Neutrophil (primary cell): ENCODE results near the gene ARHGAP8.

ENCODE experiments used
- H3K27ac ChIP-seq: fragments of 200-600 bp; sonication (generic); 2 replicates; pipeline ENCODE4 v1.5.1; 2016; ENCODE audit warnings: mild to moderate bottlenecking, moderate library complexity
- H3K27me3 ChIP-seq: fragments of 200-600 bp; sonication (generic); 2 replicates; pipeline ENCODE4 v1.6.0; 2016; ENCODE audit warnings: mild to moderate bottlenecking
- H3K36me3 ChIP-seq: fragments of 200-600 bp; sonication (generic); 2 replicates; pipeline ENCODE4 v1.5.1; 2017
- H3K4me1 ChIP-seq, 2 experiments: fragments of 200-600 bp in 1 of 2; sonication (generic) in 1 of 2; 1 replicate in 1 of 2; 2 replicates in 1 of 2; pipeline versions ENCODE4 v1.5.1 to v1.6.1; 2013 to 2016; ENCODE audit warnings: low read depth in 1 of 2, low read length in 1 of 2, mild to moderate bottlenecking in 1 of 2, moderate library complexity in 1 of 2; ENCODE audit not compliant: control insufficient read depth in 1 of 2, insufficient read depth in 1 of 2
- H3K4me3 ChIP-seq, 2 experiments: fragments of 200-600 bp in 1 of 2; sonication (generic) in 1 of 2; 1 replicate in 1 of 2; 2 replicates in 1 of 2; pipeline ENCODE4 v1.5.1; 2013 to 2016; ENCODE audit warnings: low read depth in 1 of 2, low read length in 1 of 2, mild to moderate bottlenecking in 1 of 2, moderate library complexity in 1 of 2
- H3K9me3 ChIP-seq: fragments of 200-600 bp; sonication (generic); 2 replicates; pipeline ENCODE4 v1.5.1; 2016
- TF ChIP-seq, protein P1 (sequence below): fragments of 200-600 bp; sonication (generic); IDR thresholded peaks from 2 replicates; pipeline ENCODE4 v1.5.1; 2016; ENCODE audit warnings: antibody characterized with exemption

Gene ARHGAP8

DNA sequence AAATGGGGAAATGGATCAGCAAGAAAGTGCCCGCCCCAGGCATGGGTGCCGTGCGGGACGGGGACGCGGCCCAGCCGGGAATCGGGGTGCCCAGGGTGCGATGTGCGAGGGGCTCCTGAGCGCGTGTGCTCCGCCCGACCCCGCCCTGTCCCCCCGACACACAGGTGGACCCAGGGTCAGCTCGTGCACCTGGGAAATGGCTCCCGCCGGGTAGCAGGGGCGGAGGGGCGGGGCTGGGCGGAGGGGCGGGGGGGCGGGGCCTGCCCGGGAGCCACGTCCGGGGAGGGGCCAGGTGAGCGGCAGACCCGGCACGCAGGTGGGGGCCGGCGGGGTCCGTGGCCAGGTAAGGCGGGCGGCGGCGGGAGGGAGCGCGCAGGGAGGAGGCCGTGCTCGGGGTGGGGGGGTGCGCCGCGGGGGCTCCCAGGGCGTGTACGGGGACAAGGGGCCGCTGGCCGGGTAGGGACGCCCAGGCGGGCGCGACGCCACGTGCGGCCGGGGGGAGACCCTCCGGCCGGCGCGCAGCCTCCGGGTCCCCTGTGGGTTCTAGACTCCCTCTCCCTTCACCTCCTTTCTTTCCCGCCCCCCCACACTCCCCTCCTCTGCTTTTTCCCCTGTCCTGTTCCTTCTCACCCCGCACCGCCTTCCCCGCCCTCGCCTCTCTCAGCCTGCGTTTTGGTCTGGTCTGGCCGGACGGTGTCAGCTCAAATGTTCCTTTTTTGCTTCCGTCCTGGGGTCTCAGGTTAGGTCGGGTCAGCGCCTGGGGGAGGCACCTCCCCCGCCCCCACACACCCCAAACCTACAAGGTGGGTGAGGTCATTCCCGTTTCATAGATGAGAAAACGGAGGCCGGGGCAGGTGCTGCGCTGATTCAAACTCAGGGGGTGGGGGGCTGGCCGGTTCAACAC lies at the start of gene ARHGAP8:
ARHGAP8 (plus strand) TSS at position 291 of the 904 bp plus-strand sequence. CDS start 33,953 bp downstream, outside the sequence.
- Histone ChIP-seq H3K36me3 (no peaks in the 10 kb centered on the region), H3K9me3 (no peaks in the 10 kb centered on the region), H3K4me3 (no peak within 1 kb of the TSS), H3K27me3 (peaks cover 80% of the 10 kb centered on the region), H3K4me1 (no peaks in the 10 kb centered on the region), H3K27ac (no peak within 1 kb of the TSS)
- TF ChIP-seq, protein P1, sequence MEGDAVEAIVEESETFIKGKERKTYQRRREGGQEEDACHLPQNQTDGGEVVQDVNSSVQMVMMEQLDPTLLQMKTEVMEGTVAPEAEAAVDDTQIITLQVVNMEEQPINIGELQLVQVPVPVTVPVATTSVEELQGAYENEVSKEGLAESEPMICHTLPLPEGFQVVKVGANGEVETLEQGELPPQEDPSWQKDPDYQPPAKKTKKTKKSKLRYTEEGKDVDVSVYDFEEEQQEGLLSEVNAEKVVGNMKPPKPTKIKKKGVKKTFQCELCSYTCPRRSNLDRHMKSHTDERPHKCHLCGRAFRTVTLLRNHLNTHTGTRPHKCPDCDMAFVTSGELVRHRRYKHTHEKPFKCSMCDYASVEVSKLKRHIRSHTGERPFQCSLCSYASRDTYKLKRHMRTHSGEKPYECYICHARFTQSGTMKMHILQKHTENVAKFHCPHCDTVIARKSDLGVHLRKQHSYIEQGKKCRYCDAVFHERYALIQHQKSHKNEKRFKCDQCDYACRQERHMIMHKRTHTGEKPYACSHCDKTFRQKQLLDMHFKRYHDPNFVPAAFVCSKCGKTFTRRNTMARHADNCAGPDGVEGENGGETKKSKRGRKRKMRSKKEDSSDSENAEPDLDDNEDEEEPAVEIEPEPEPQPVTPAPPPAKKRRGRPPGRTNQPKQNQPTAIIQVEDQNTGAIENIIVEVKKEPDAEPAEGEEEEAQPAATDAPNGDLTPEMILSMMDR = no peak

DNA sequence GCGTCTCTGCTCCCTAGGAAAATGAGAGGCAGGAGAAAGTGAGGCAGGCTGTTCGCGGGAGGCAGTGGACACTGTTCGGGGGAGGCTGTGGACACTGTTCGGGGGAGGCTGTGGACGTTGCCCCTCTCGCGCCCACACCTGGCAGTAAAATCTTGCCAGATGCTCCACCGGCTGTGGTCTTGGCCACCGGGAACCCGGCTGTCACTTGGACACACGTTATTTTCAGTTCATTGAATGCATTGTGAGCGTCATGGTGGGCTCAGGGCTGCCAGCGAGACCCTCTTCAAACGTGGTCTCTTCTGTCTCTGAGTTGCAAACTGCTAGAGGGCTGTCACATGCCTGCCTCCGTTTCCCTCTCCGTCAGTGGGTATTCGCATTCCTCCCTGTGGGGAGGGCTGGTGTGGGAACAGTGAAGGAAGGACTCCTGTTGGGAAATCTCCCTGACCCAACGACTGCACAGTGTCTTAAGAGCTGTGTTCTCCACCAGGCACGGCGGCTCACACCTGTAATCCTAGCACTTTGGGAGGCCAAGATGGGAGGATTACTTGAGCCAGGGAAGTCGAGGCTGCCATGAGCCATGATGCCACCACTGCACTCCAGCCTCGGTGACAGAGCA lies 49.0 kb upstream of the ARHGAP8 start:
- no peaks in the 10 kb centered on the region for H3K36me3 ChIP-seq
- H3K4me3 ChIP-seq = peak overlapping the region in 1 of 2 experiments; percentile 60
- TF ChIP-seq, protein P1 = no peak
- H3K9me3 ChIP-seq = no peaks in the 10 kb centered on the region
- no peak overlapping the region for H3K27ac ChIP-seq
- H3K4me1 ChIP-seq = peaks cover 23 to 24% of the 10 kb centered on the region in 2 experiments
- H3K27me3 ChIP-seq = peaks cover 56% of the 10 kb centered on the region

DNA sequence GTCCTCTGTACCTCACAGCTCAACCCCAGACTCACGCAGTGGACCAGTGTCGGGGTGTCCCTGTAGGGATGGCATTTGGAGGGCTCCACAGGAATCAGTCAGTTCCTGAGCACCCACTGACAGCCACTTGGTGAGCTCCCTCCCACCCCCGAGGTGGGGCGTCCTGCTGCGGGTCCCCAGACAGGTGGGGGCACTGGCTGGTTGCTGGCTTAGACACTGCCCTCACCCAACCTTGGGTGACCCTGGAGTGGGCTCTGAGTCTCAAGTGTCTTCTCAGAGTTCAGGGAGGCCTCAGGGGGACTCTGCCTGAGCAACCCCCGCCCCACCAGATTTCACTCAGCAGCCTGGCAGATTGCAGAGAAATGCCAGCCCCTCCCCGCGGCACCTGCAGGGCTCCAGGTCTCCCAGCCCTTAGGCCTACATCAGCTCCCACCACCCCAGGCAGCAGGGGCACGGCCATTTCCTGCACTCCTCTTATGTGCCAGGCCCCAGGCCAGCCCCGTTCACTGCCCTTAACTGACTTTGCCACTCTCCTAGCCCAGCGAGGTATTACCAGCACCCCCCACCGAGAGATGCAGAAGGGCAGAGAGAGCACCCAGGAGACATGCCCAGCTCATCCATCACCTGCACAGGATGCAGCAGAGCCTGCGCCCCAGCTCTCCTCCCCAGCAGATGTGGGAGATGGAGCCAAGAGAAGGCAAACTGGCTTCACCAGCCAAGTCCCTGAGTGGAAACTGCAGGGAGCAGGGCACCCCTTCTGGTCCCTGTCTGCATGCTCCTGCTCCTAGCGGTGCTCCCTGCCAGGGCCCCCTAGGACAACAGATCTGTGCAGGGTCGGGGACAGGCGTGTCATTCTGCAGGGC lies 48.0 kb upstream of the ARHGAP8 start:
- Histone ChIP-seq H3K36me3 (no peaks in the 10 kb centered on the region), H3K4me1 (peaks cover 23 to 24% of the 10 kb centered on the region in 2 experiments), H3K4me3 (no peak overlapping the region), H3K27ac (no peak overlapping the region), H3K9me3 (no peaks in the 10 kb centered on the region), H3K27me3 (peaks cover 47% of the 10 kb centered on the region)
- TF ChIP-seq, protein P1 = no peak

DNA sequence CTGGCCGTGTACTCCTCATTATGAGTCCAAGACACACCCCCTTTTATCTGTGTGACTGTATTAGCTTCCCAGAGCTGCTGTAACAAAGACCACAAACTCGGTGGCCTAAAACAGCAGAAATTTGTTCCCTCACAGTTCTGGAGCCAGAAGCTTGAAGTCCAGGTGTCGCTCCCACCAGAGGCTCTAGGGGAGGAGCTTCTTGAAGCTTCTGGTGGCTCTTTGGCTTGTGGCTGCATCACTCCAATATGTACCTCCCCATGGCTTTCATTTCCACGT lies 47.4 kb upstream of the ARHGAP8 start:
- peaks cover 23 to 24% of the 10 kb centered on the region in 2 experiments for H3K4me1 ChIP-seq
- no peaks in the 10 kb centered on the region for H3K36me3 ChIP-seq
- peaks cover 45% of the 10 kb centered on the region for H3K27me3 ChIP-seq
- H3K9me3 ChIP-seq = no peaks in the 10 kb centered on the region
- TF ChIP-seq, protein P1 = no peak
- H3K27ac ChIP-seq = no peak overlapping the region
- H3K4me3 ChIP-seq = no peak overlapping the region

DNA sequence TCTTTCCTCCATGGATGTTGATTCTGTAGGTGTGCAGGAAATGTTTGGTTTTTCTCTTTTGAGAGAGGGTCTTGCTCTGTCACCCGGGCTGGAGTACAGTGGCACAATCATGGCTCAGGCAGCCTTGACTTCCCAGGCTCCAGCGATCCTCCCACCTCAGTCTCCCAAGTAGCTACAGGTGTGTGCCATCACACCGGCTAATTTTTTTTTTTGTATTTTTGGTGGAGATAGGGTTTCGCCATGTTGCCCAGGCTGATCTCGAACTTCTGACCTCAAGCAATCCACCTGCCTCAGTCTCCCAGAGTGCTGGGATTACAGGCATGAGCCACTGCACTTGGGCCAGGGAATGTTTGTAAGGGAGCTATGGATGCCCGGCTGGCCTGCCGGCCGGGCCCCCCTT lies 45.9 kb upstream of the ARHGAP8 start:
- TF ChIP-seq, protein P1 = no peak
- H3K4me1 ChIP-seq = peaks cover 23% of the 10 kb centered on the region in 2 experiments
- H3K27ac ChIP-seq = no peak overlapping the region
- H3K27me3 ChIP-seq = peaks cover 32% of the 10 kb centered on the region
- no peak overlapping the region for H3K4me3 ChIP-seq
- H3K9me3 ChIP-seq = no peaks in the 10 kb centered on the region
- no peaks in the 10 kb centered on the region for H3K36me3 ChIP-seq
